HG02973 (cell line): ENCODE data around the gene CEP131.
A peak's percentile ranks its signal among the peaks of the same experiment; 100 is the strongest.

Source experiments
- ATAC-seq: cut with Tn5 transposase; IDR thresholded peaks from one replicate; pipeline ENCODE4 v1.9.1; 2021; ENCODE audit warnings: moderate library complexity; ENCODE audit not compliant: unreplicated experiment

The CEP131 gene

GRCh38 chr17:81239714-81240555 lies 17.2 kb upstream of the CEP131 start:
- no peak for ATAC-seq

GRCh38 chr17:81238815-81239713 lies 16.3 kb upstream of the CEP131 start, which contains the start of the genes NDUFAF8 and TEPSIN:
Gene NDUFAF8 (plus strand): TSS chr17:81239318. CDS start chr17:81239364, 46 bp downstream.
Gene TEPSIN (minus strand): TSS chr17:81239055. CDS start chr17:81239033, 22 bp downstream.
- peak; percentile 86 for ATAC-seq

GRCh38 chr17:81238490-81238814 lies 15.7 kb upstream of the CEP131 start:
- ATAC-seq = no peak

- ATAC-seq = no peak
These were observed 15.1 kb upstream of the CEP131 start for GRCh38 chr17:81237591-81238489.

GRCh38 chr17:81236784-81237183 lies 14.0 kb upstream of the CEP131 start:
- ATAC-seq = no peak

GRCh38 chr17:81235822-81236740 lies 13.3 kb upstream of the CEP131 start:
- no peak for ATAC-seq

GRCh38 chr17:81234940-81235821 lies 12.4 kb upstream of the CEP131 start:
- no peak for ATAC-seq

GRCh38 chr17:81234506-81234855 lies 11.7 kb upstream of the CEP131 start:
- ATAC-seq = no peak

GRCh38 chr17:81233811-81234505 lies 11.2 kb upstream of the CEP131 start:
- ATAC-seq = no peak

- ATAC-seq = no peak
These were observed 10.6 kb upstream of the CEP131 start for GRCh38 chr17:81233316-81233715.

- no peak for ATAC-seq
These were observed 10.0 kb upstream of the CEP131 start for GRCh38 chr17:81232616-81233241.

GRCh38 chr17:81231766-81232581 lies 9.2 kb upstream of the CEP131 start:
- no peak for ATAC-seq

- ATAC-seq = no peak
These were observed 8.4 kb upstream of the CEP131 start for GRCh38 chr17:81231121-81231645.

GRCh38 chr17:81230043-81230820 lies 7.5 kb upstream of the CEP131 start:
- no peak for ATAC-seq

- no peak for ATAC-seq
These were observed 6.8 kb upstream of the CEP131 start for GRCh38 chr17:81229666-81229920.
